Measurements from ENCODE around the gene SURF6.

- TF ChIP-seq TAF1 (IDR thresholded peaks at IDR 0.05; ENCODE audit: borderline replicate concordance, insufficient read depth, low read length) (no peak), POLR2AphosphoS5 (IDR thresholded peaks at IDR 0.05; ENCODE audit: low read depth, low read length) (no peak), SIN3A (IDR thresholded peaks at IDR 0.05; ENCODE audit: borderline replicate concordance, insufficient read depth, low read length) (no peak), REST (IDR thresholded peaks at IDR 0.05; ENCODE audit: insufficient read depth in 1 of 2, low read depth in 2 of 2, low read length in 2 of 2) (no peak), FOXP2 (optimal IDR thresholded peaks at IDR 0.05; ENCODE audit: borderline replicate concordance, extremely low read depth, extremely low read length, insufficient read depth) (no peak)
These were observed 4.3 kb upstream of the SURF6 start for GRCh38 chr9:133340256-133340655.

Measured in PFSK-1 (cell line).